Nephron progenitor cell (in vitro differentiated cells): ENCODE measurements around the gene LIN7A.

ENCODE experiments used
- DNase-seq: peaks from one replicate; pipeline ENCODE4 v3.0.0; 2021
- H3K27ac Mint-ChIP-seq: 2 replicates; pipeline ENCODE4 v1.8.0; 2021; ENCODE audit warnings: mild to moderate bottlenecking, moderate library complexity, mixed read lengths
- H3K27me3 Mint-ChIP-seq: 2 replicates; pipeline ENCODE4 v1.8.0; 2021; ENCODE audit warnings: mild to moderate bottlenecking, low read depth, mixed read lengths; ENCODE audit not compliant: poor library complexity
- H3K36me3 Mint-ChIP-seq: 2 replicates; pipeline ENCODE4 v1.8.0; 2021; ENCODE audit warnings: low read depth, mixed read lengths
- H3K4me1 Mint-ChIP-seq: 2 replicates; pipeline ENCODE4 v1.8.0; 2021; ENCODE audit warnings: mixed read lengths
- H3K4me3 Mint-ChIP-seq: 2 replicates; pipeline ENCODE4 v1.8.0; 2021; ENCODE audit warnings: mild to moderate bottlenecking, moderate library complexity, mixed read lengths
- H3K9me3 Mint-ChIP-seq: 2 replicates; pipeline ENCODE4 v1.8.0; 2021; ENCODE audit warnings: mild to moderate bottlenecking, moderate library complexity, mixed read lengths
- TF ChIP-seq, protein P1 (sequence below): fragments of 200-600 bp; sonication (generic); IDR thresholded peaks from 2 replicates; pipeline ENCODE4 v1.5.0; 2021; ENCODE audit warnings: antibody characterized with exemption

LIN7A gene

DNA sequence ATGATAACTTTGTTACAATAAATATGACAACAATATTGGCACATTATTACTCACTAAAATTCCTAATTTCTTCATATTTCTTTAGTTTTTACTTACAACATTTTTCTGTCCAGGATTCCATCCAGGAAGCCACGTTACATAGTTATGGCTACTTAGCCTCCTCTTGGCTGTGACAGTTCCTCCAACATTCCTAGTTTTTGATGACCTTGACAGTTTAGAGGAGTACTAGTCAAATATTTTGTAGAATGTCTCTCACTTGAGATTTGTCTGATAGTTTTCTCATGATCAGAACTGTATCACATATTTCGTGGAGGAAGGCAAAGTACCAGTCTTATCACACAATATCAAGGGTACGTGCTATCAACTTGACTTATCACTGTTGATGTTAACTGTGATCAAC, 29.8 kb upstream of the LIN7A start:
- no peak for DNase-seq
- TF ChIP-seq, protein P1, sequence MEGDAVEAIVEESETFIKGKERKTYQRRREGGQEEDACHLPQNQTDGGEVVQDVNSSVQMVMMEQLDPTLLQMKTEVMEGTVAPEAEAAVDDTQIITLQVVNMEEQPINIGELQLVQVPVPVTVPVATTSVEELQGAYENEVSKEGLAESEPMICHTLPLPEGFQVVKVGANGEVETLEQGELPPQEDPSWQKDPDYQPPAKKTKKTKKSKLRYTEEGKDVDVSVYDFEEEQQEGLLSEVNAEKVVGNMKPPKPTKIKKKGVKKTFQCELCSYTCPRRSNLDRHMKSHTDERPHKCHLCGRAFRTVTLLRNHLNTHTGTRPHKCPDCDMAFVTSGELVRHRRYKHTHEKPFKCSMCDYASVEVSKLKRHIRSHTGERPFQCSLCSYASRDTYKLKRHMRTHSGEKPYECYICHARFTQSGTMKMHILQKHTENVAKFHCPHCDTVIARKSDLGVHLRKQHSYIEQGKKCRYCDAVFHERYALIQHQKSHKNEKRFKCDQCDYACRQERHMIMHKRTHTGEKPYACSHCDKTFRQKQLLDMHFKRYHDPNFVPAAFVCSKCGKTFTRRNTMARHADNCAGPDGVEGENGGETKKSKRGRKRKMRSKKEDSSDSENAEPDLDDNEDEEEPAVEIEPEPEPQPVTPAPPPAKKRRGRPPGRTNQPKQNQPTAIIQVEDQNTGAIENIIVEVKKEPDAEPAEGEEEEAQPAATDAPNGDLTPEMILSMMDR = no peak
- Mint-ChIP-seq H3K36me3 (no peaks in the 10 kb centered on the region), H3K4me3 (no peak overlapping the region), H3K27me3 (no peaks in the 10 kb centered on the region), H3K4me1 (no peaks in the 10 kb centered on the region), H3K27ac (no peak overlapping the region), H3K9me3 (no peaks in the 10 kb centered on the region)

DNA sequence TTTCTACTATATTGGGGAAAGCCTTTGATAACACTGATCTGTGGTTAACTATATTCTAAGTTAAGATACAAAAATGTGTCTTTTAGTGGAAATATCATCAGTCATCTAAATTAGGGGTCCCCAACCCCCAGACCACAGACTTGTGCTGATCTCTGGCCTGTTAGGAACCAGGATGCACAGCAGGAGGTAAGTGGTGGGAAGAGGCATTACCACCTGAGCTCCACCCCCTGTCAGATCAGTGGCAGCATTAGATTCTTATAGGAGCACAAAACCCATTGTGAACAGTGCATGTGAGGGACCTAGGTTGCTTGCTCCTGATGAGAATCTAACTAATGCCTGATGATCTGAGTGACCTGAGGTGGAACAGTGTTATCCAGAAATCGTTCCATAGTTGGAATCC, 28.3 kb upstream of the LIN7A start:
- H3K27ac Mint-ChIP-seq = no peak overlapping the region
- DNase-seq = no peak
- no peaks in the 10 kb centered on the region for H3K9me3 Mint-ChIP-seq
- no peaks in the 10 kb centered on the region for H3K36me3 Mint-ChIP-seq
- TF ChIP-seq, protein P1 = no peak
- H3K4me1 Mint-ChIP-seq = no peaks in the 10 kb centered on the region
- H3K4me3 Mint-ChIP-seq = no peak overlapping the region
- H3K27me3 Mint-ChIP-seq = no peaks in the 10 kb centered on the region

- no peak overlapping the region for H3K4me3 Mint-ChIP-seq
- no peaks in the 10 kb centered on the region for H3K27me3 Mint-ChIP-seq
- no peak overlapping the region for H3K27ac Mint-ChIP-seq
- H3K4me1 Mint-ChIP-seq = no peaks in the 10 kb centered on the region
- DNase-seq = no peak
- TF ChIP-seq, protein P1 = no peak
- no peaks in the 10 kb centered on the region for H3K36me3 Mint-ChIP-seq
- H3K9me3 Mint-ChIP-seq = no peaks in the 10 kb centered on the region
Observed at GRCh38 chr12:80958162-80958561, 20.4 kb upstream of the LIN7A start.

DNA sequence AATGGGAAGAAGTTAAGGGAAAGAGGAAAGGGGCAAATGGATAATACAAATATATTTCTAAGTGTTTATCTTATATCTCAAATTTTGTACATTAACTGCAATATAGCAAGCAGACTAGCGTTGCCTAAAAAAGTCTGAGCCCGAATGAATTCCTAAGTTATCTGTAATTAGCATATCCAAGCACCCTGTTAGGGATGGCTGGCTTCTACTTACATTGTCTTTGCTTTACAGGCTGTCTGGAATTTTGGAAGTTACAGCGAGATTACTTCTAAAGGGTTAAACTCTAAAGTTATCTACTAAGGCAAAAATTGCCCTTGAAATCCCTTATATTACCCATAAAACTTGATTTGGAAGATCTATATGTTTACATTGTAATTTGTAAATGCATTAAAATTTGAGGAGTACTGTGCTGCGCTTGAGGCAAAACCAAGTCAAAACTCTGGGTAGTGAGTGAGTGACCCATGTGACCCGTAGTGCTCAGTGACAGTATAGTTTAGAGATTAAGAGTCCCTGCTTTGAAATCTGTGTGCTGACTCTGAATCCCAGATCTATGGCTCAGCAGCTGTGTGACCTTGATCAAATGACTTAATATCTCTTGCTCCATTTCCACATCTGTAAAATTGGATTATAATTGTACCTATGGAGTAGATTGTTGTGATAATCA, 17.3 kb upstream of the LIN7A start:
- no peak for DNase-seq
- H3K4me3 Mint-ChIP-seq = no peak overlapping the region
- no peaks in the 10 kb centered on the region for H3K4me1 Mint-ChIP-seq
- H3K36me3 Mint-ChIP-seq = no peaks in the 10 kb centered on the region
- TF ChIP-seq, protein P1 = no peak
- no peaks in the 10 kb centered on the region for H3K27me3 Mint-ChIP-seq
- H3K9me3 Mint-ChIP-seq = no peaks in the 10 kb centered on the region
- no peak overlapping the region for H3K27ac Mint-ChIP-seq

DNA sequence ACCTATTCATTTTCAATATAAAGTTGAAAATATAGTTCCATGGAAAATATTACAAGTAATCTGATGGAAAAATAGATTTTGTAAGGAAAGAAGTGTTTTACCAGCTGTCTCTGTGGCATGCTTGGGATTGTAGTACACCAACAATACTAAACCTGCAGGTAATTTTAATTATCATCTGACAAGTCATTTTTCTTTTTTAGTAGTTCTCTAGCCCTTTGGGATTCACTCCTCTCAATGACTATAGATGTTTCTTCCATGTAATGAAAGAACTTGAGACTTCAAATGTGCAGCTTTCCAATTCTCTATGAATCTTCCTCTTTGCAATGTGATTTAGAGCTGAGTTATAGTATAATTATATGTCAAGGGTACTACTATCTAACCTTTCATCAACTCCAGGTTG, 14.7 kb upstream of the LIN7A start:
- TF ChIP-seq, protein P1 = no peak
- H3K4me1 Mint-ChIP-seq = no peaks in the 10 kb centered on the region
- H3K27ac Mint-ChIP-seq = no peak overlapping the region
- H3K9me3 Mint-ChIP-seq = no peaks in the 10 kb centered on the region
- no peak overlapping the region for H3K4me3 Mint-ChIP-seq
- no peak for DNase-seq
- H3K36me3 Mint-ChIP-seq = no peaks in the 10 kb centered on the region
- H3K27me3 Mint-ChIP-seq = no peaks in the 10 kb centered on the region

- H3K36me3 Mint-ChIP-seq = no peaks in the 10 kb centered on the region
- no peak overlapping the region for H3K27ac Mint-ChIP-seq
- no peak for DNase-seq
- no peaks in the 10 kb centered on the region for H3K9me3 Mint-ChIP-seq
- H3K4me1 Mint-ChIP-seq = no peaks in the 10 kb centered on the region
- TF ChIP-seq, protein P1 = no peak
- no peaks in the 10 kb centered on the region for H3K27me3 Mint-ChIP-seq
- no peak overlapping the region for H3K4me3 Mint-ChIP-seq
Observed at GRCh38 chr12:80946591-80946990, 8.9 kb upstream of the LIN7A start.
